H1 (cell line): ENCODE data around the gene HPS5. TPM values are rescaled to one million over a fixed set of nuclear protein-coding genes. Genes with fewer than 3 reads are reported as not detected.
A peak's percentile ranks its signal among the peaks of the same experiment; 100 is the strongest.

Experiments
- CTCF ChIA-PET: fragments of 300-600 bp; sonication (Branson Sonifier 250); formaldehyde crosslinking; loops from one replicate; lab custom pipeline; 2021; ENCODE audit not compliant: partially characterized antibody; lab: Charles Lee
- POLR2A ChIA-PET: fragments of 300-600 bp; sonication (Branson Sonifier 250); formaldehyde crosslinking; loops from one replicate; lab custom pipeline; 2021; ENCODE audit warnings: inconsistent platforms; ENCODE audit not compliant: partially characterized antibody; lab: Charles Lee
- DNase-seq, 2 experiments: peaks; one replicate each; pipeline versions ENCODE4 v3.0.0 to v3.0.0-alpha.2; 2010 to 2022; ENCODE audit warnings: low spot score in 2 of 2, low read depth in 1 of 2, mixed read lengths in 1 of 2
- FAIRE-seq: peaks from 2 replicates; lab custom pipeline; 2011; peaks lifted over from hg19 to GRCh38; lab: Jason Lieb, UNC
- H2AFZ ChIP-seq: 2 replicates; pipeline ENCODE4 v1.8.1; 2012; ENCODE audit warnings: low read length, inconsistent platforms
- H2AK5ac ChIP-seq: 2 replicates; pipeline ENCODE4 v1.6.1; 2013; ENCODE audit warnings: low read depth, low read length
- H2BK120ac ChIP-seq: replicated peaks from 2 replicates; pipeline ENCODE3; 2013; ENCODE audit warnings: low read depth, low read length, inconsistent platforms
- H2BK12ac ChIP-seq: 2 replicates; pipeline ENCODE4 v1.6.1; 2013; ENCODE audit warnings: low read depth, low read length
- H2BK15ac ChIP-seq: 2 replicates; pipeline ENCODE4 v1.6.1; 2013; ENCODE audit warnings: low read length
- H2BK20ac ChIP-seq: 2 replicates; pipeline ENCODE4 v1.6.1; 2013; ENCODE audit warnings: low read length
- H2BK5ac ChIP-seq: 2 replicates; pipeline ENCODE4 v1.6.1; 2013; ENCODE audit warnings: low read depth, low read length
- H3K14ac ChIP-seq: 2 replicates; pipeline ENCODE4 v1.6.1; 2013; ENCODE audit warnings: inconsistent platforms; ENCODE audit not compliant: insufficient read length
- H3K18ac ChIP-seq: 2 replicates; pipeline ENCODE4 v1.6.1; 2013; ENCODE audit warnings: low read length; ENCODE audit errors: extremely low read depth
- H3K23ac ChIP-seq: 2 replicates; pipeline ENCODE4 v1.6.1; 2013; ENCODE audit warnings: inconsistent platforms; ENCODE audit not compliant: insufficient read length
- H3K23me2 ChIP-seq: 2 replicates; pipeline ENCODE4 v1.6.1; 2013; ENCODE audit warnings: low read depth, low read length
- H3K27ac ChIP-seq: 2 replicates; pipeline ENCODE4 v1.6.1; 2011; ENCODE audit warnings: low read depth, low read length, inconsistent platforms
- H3K27me3 ChIP-seq, 4 experiments: replicated peaks in 1 of 4; 1 replicate in 1 of 4; 2 replicates in 3 of 4; pipeline versions ENCODE4 v1.6.1 to v1.8.1; 2011 to 2013; ENCODE audit warnings: low read length in 3 of 4, mild to moderate bottlenecking in 3 of 4, inconsistent platforms in 2 of 4, mixed read lengths in 2 of 4, moderate library complexity in 1 of 4; ENCODE audit not compliant: control insufficient read depth in 3 of 4, insufficient read depth in 3 of 4; ENCODE audit errors: extremely low read depth in 1 of 4
- H3K36me3 ChIP-seq, 4 experiments: 2 replicates each; pipeline versions ENCODE4 v1.6.1 to v1.8.1; 2011 to 2013; ENCODE audit warnings: mild to moderate bottlenecking in 4 of 4, low read length in 3 of 4, moderate library complexity in 2 of 4, control low read depth in 1 of 4, inconsistent platforms in 1 of 4; ENCODE audit not compliant: insufficient read depth in 4 of 4, control insufficient read depth in 2 of 4
- H3K4ac ChIP-seq: replicated peaks from 2 replicates; pipeline ENCODE3; 2013; ENCODE audit warnings: low read length, low read depth, mixed read lengths, inconsistent platforms; ENCODE audit not compliant: insufficient read length
- H3K4me1 ChIP-seq, 4 experiments: replicated peaks in 1 of 4; 1 replicate in 1 of 4; 2 replicates in 3 of 4; pipeline versions ENCODE4 v1.6.1 to v1.8.1; 2011 to 2013; ENCODE audit warnings: low read length in 3 of 4, inconsistent platforms in 2 of 4, mixed read lengths in 1 of 4; ENCODE audit not compliant: insufficient read depth in 4 of 4, control insufficient read depth in 3 of 4
- H3K4me2 ChIP-seq, 2 experiments: 2 replicates each; pipeline versions ENCODE4 v1.6.1 to v1.8.1; 2011 to 2013; ENCODE audit warnings: low read depth in 2 of 2, low read length in 2 of 2, control low read depth in 1 of 2, inconsistent platforms in 1 of 2, mild to moderate bottlenecking in 1 of 2; ENCODE audit not compliant: insufficient read depth in 1 of 2
- H3K4me3 ChIP-seq, 4 experiments: fragments of 200-600, 300-600 bp in 1 of 4; sonication (generic), shearing (Covaris generic), sonication (Bioruptor Twin) in 1 of 4; 2 replicates each; pipeline versions ENCODE4 v1.5.1 to v1.8.1; 2011 to 2016; ENCODE audit warnings: low read length in 4 of 4, low read depth in 3 of 4, control low read depth in 2 of 4, inconsistent platforms in 2 of 4, mild to moderate bottlenecking in 2 of 4, mixed read lengths in 1 of 4, moderate library complexity in 1 of 4; ENCODE audit not compliant: insufficient read depth in 2 of 4; ENCODE audit errors: extremely low read depth in 1 of 4
- H3K56ac ChIP-seq: replicated peaks from 2 replicates; pipeline ENCODE3; 2013; ENCODE audit warnings: low read depth, mild to moderate bottlenecking, mixed read lengths, low read length, inconsistent platforms; ENCODE audit not compliant: insufficient read length
- H3K79me1 ChIP-seq: 2 replicates; pipeline ENCODE4 v1.6.1; 2013; ENCODE audit warnings: low read depth, low read length, control low read depth
- H3K79me2 ChIP-seq, 2 experiments: 2 replicates each; pipeline versions ENCODE4 v1.6.1 to v1.8.1; 2012 to 2013; ENCODE audit warnings: low read length in 2 of 2, mild to moderate bottlenecking in 2 of 2, inconsistent platforms in 1 of 2; ENCODE audit not compliant: insufficient read depth in 2 of 2, control insufficient read depth in 1 of 2
- H3K9ac ChIP-seq, 4 experiments: replicated peaks in 1 of 4; 1 replicate in 1 of 4; 2 replicates in 3 of 4; pipeline versions ENCODE4 v1.6.1 to v1.8.1; 2011 to 2013; ENCODE audit warnings: low read depth in 3 of 4, low read length in 3 of 4, control low read depth in 2 of 4, mild to moderate bottlenecking in 2 of 4, moderate library complexity in 2 of 4, inconsistent platforms in 1 of 4; ENCODE audit errors: extremely low read depth in 1 of 4
- H3K9me3 ChIP-seq, 2 experiments: 2 replicates each; pipeline versions ENCODE4 v1.6.1 to v1.8.1; 2012 to 2013; ENCODE audit warnings: mild to moderate bottlenecking in 2 of 2, moderate library complexity in 2 of 2, control low read depth in 1 of 2, inconsistent platforms in 1 of 2, low read depth in 1 of 2, low read length in 1 of 2, mixed read lengths in 1 of 2; ENCODE audit not compliant: insufficient read depth in 2 of 2
- H4K20me1 ChIP-seq, 2 experiments: replicated peaks in 1 of 2; 2 replicates each; pipeline versions ENCODE3 to v1.8.1; 2011 to 2013; ENCODE audit warnings: inconsistent platforms in 2 of 2, low read length in 2 of 2, mild to moderate bottlenecking in 1 of 2; ENCODE audit not compliant: insufficient read depth in 2 of 2, control insufficient read depth in 1 of 2
- H4K5ac ChIP-seq: 2 replicates; pipeline ENCODE4 v1.6.1; 2013; ENCODE audit warnings: low read length, low read depth, mixed read lengths, inconsistent platforms; ENCODE audit not compliant: insufficient read length
- H4K8ac ChIP-seq: 2 replicates; pipeline ENCODE4 v1.8.0; 2013; ENCODE audit warnings: mild to moderate bottlenecking, moderate library complexity, low read length, inconsistent platforms; ENCODE audit not compliant: insufficient read depth; ENCODE audit errors: extremely low read depth
- H4K91ac ChIP-seq: replicated peaks from 2 replicates; pipeline ENCODE3; 2013; ENCODE audit warnings: low read length, mixed read lengths, inconsistent platforms; ENCODE audit not compliant: insufficient read length
- CTBP2 ChIP-seq: IDR thresholded peaks from 2 replicates; pipeline ENCODE4 v1.7.0; 2011; ENCODE audit warnings: borderline replicate concordance, mild to moderate bottlenecking, moderate library complexity, mixed read lengths, low read length; ENCODE audit not compliant: insufficient read depth, insufficient read length
- RAD21 ChIP-seq, 2 experiments: IDR thresholded peaks in 1 of 2; conservative IDR thresholded peaks in 1 of 2; 2 replicates each; pipeline ENCODE4 v1.6.1; 2011; ENCODE audit warnings: low read depth in 2 of 2, low read length in 2 of 2, improper control_type of control experiment in 1 of 2, inconsistent platforms in 1 of 2, mild to moderate bottlenecking in 1 of 2, moderate library complexity in 1 of 2
- WGBS, 2 experiments: shearing (Covaris generic) in 1 of 2; methylation state at CpG; one replicate each; pipeline versions ENCODE4 v1.1.6 to v1.1.7; 2013 to 2015; ENCODE audit warnings: low lambda C conversion rate in 2 of 2, mixed read lengths in 2 of 2, inconsistent platforms in 1 of 2, low coverage in 1 of 2, missing lambda C conversion rate in 1 of 2; ENCODE audit not compliant: insufficient replicate concordance in 2 of 2, insufficient coverage in 1 of 2, insufficient read length in 1 of 2; ENCODE audit errors: extremely low coverage in 1 of 2, missing lambda C conversion rate in 1 of 2; 5-methylcytosine and 5-hydroxymethylcytosine counted together
- polyA plus RNA-seq, 7 experiments: library from polyadenylated mRNA; depleted of rRNA in 3 of 7; stranded (reverse) in 5 of 7; unstranded in 2 of 7; fragments of >200 nt in 5 of 7; fragments of 200-250 nt in 2 of 7; gene quantifications; 1 replicate in 5 of 7; 2 replicates in 1 of 7; 4 replicates in 1 of 7; pipeline versions ENCODE4 v1.2.1 to v1.2.3, GENCODE V29; 2011 to 2013; ENCODE audit warnings: missing spikeins in 2 of 7, mixed read lengths in 2 of 7
- total RNA-seq: library from RNA; stranded (reverse); fragmentation: NEBNext Ultra II Directional; extraction: Animal tissue kit (Norgen Biotek cat#: 25700); gene quantifications from 2 replicates; pipeline ENCODE4 v1.2.1, GENCODE V29; 2021
- TF ChIP-seq, protein P1 (sequence below), 3 experiments: IDR thresholded peaks; 1 replicate in 2 of 3; 2 replicates in 1 of 3; pipeline versions ENCODE4 v1.5.1 to v1.6.1; 2011; ENCODE audit warnings: low read length in 3 of 3, mild to moderate bottlenecking in 3 of 3, inconsistent platforms in 2 of 3, low read depth in 1 of 3, moderate library complexity in 1 of 3; ENCODE audit not compliant: insufficient read depth in 1 of 3; ENCODE audit errors: control extremely low read depth in 1 of 3

The HPS5 gene
- total and polyA plus RNA-seq, 2 of the 8 experiments (the other 6 are each of a cell fraction or from before 2014, with no cell fraction given) = 5.0 to 18.5 TPM

DNA sequence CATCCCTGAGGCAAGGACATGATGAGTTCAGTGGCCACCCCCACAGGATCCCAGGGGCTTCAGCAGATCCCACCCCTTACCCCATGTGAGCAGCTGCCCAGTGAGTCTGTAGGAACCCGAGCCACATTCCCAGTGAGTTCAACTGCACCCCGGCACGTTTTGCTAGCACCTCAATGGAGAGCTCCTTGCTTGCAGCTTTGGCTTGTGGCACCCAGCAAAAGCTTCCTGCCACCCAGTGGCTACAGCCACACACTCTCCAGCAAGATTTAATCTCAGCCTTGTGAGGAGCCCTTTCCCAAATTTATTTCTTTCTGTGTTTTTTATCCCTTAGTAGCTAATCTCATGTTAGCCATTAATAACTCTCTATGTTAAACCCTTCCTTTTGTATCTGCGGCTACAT lies 51.8 kb downstream of the HPS5 start:
- no peak overlapping the region for H3K9ac ChIP-seq
- H3K23me2 ChIP-seq = no peaks in the 10 kb centered on the region; the same call in 1 of the 2 replicates
- H3K4me3 ChIP-seq = no peak overlapping the region
- no peak overlapping the region for H3K14ac ChIP-seq
- H3K4me1 ChIP-seq = peaks cover 0 to 3% (median under 1%) of the 10 kb centered on the region in 4 experiments; a peak in 2 of 7 replicates
- H2AFZ ChIP-seq = no peak overlapping the region
- 84% methylated on average over 4 of the region's 4 CpGs; no CpG with 5 or more reads in 1 of the 2 experiments for WGBS, 2 experiments
- no peak for FAIRE-seq
- no peaks in the 10 kb centered on the region for H4K20me1 ChIP-seq
- no peaks in the 10 kb centered on the region for H3K79me1 ChIP-seq
- H3K4ac ChIP-seq = no peak overlapping the region
- no peak overlapping the region for H2BK120ac ChIP-seq
- no peak overlapping the region for H2BK20ac ChIP-seq
- H2BK15ac ChIP-seq = no peak overlapping the region
- no peak overlapping the region for H4K5ac ChIP-seq
- CTCF ChIA-PET = interaction anchor here (0.8 to 1.5 kb wide), 6 partner anchors 26 to 155 kb away, joined by 3 to 7 read pairs (median 4); no protein-coding TSS in a partner anchor
- no peaks in the 10 kb centered on the region for H3K27me3 ChIP-seq
- no peak overlapping the region for H3K23ac ChIP-seq
- no peak for DNase-seq
- no peak overlapping the region for H2AK5ac ChIP-seq
- H3K4me2 ChIP-seq = no peak overlapping the region
- no peak overlapping the region for H3K27ac ChIP-seq
- H4K91ac ChIP-seq = no peak overlapping the region
- TF ChIP-seq RAD21 (IDR thresholded peaks at IDR 0.05 in 1 of 2, conservative IDR thresholded peaks at IDR 0.05 in 1 of 2; ENCODE audit: low read depth in 2 of 2, low read length in 2 of 2) (peak; percentile 23 to 45; a peak in 3 of 4 replicates), CTBP2 (no peak)
- TF ChIP-seq, protein P1, sequence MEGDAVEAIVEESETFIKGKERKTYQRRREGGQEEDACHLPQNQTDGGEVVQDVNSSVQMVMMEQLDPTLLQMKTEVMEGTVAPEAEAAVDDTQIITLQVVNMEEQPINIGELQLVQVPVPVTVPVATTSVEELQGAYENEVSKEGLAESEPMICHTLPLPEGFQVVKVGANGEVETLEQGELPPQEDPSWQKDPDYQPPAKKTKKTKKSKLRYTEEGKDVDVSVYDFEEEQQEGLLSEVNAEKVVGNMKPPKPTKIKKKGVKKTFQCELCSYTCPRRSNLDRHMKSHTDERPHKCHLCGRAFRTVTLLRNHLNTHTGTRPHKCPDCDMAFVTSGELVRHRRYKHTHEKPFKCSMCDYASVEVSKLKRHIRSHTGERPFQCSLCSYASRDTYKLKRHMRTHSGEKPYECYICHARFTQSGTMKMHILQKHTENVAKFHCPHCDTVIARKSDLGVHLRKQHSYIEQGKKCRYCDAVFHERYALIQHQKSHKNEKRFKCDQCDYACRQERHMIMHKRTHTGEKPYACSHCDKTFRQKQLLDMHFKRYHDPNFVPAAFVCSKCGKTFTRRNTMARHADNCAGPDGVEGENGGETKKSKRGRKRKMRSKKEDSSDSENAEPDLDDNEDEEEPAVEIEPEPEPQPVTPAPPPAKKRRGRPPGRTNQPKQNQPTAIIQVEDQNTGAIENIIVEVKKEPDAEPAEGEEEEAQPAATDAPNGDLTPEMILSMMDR (IDR thresholded peaks at IDR 0.05; ENCODE audit: control extremely low read depth in 1 of 3, insufficient read depth in 1 of 3, low read depth in 1 of 3, low read length in 3 of 3) = peak in 2 of 3 experiments; percentile 12 to 34; a peak in 2 of 4 replicates
- H3K36me3 ChIP-seq = no peaks in the 10 kb centered on the region
- H3K79me2 ChIP-seq = no peaks in the 10 kb centered on the region
- no peak overlapping the region for H3K18ac ChIP-seq
- H3K9me3 ChIP-seq = no peaks in the 10 kb centered on the region
- no peak overlapping the region for H2BK5ac ChIP-seq
- POLR2A ChIA-PET = interaction anchor here (0.7 kb wide), 1 partner anchor 36 kb away, joined by 3 read pairs; no protein-coding TSS in a partner anchor
- H3K56ac ChIP-seq = no peak overlapping the region
- H2BK12ac ChIP-seq = no peak overlapping the region
- H4K8ac ChIP-seq = peak overlapping the region; percentile 18; the same call in 1 of the 2 replicates
